Tongue (tissue), 2 donors: ENCODE data around the gene TRIM41. TPM values are rescaled to one million over a fixed set of nuclear protein-coding genes. Genes with fewer than 3 reads are reported as not detected.

Source experiments
- small RNA-seq: library from RNA; depleted of rRNA; stranded (forward); fragments of <200 nt; gene quantifications from one replicate; pipeline ENCODE3, GENCODE V24; 2014; ENCODE audit warnings: low replicate concordance
- total RNA-seq: library from RNA; depleted of rRNA; stranded (reverse); fragments of >200 nt; gene quantifications from one replicate; pipeline ENCODE4 v1.2.3, GENCODE V29; 2014

TRIM41 gene
- total RNA-seq, 1 donor from 2014 or later: 20.9 TPM

Small RNA genes lying within 50 kb of the gene (small RNA-seq; reads per million reads assigned to genes)
- not detected for gene MIR4638
- not detected for gene SNORD95
- not detected for gene SNORD96A

Other genes with a start within 250 kb of the TRIM41 start
- gene BTNL3, start 234.4 kb upstream of the TRIM41 start, total RNA-seq: not detected
- gene BTNL9, start 183.0 kb upstream of the TRIM41 start, total RNA-seq: 5.8 TPM
- not detected for gene OR2V1, start 92.1 kb upstream of the TRIM41 start, total RNA-seq
- gene OR2V2, start 75.7 kb upstream of the TRIM41 start, total RNA-seq: not detected
- 21.7 TPM for gene TRIM7, start 18.1 kb upstream of the TRIM41 start, total RNA-seq
- gene RACK1, start 20.6 kb downstream of the TRIM41 start, total RNA-seq: 2,469 TPM
- 8.0 TPM for gene TRIM52, start 37.9 kb downstream of the TRIM41 start, total RNA-seq
- gene OR4F3, start 144.0 kb downstream of the TRIM41 start, total RNA-seq: not detected